Calu3 (cell line): ENCODE results near the gene RCAN3. TPM values are rescaled to one million over a fixed set of nuclear protein-coding genes. Genes with fewer than 3 reads are reported as not detected.

Source experiments
- BruUV-seq: library from RNA; stranded (reverse); fragments of 400-500 nt; replicated peaks from 2 replicates; lab custom pipeline; 2021; lab: Mats Ljungman, UMichigan
- CTCF ChIA-PET: fragments of 300-600 bp; sonication (Branson Sonifier 250); formaldehyde crosslinking; loops from one replicate; lab custom pipeline; 2022; ENCODE audit warnings: antibody characterized with exemption; lab: Charles Lee
- DNase-seq: peaks from one replicate; pipeline ENCODE4 v3.0.0; 2022
- H3K27ac Mint-ChIP-seq: one replicate; pipeline ENCODE4 v1.8.0; 2022; ENCODE audit warnings: mixed read lengths; ENCODE audit not compliant: unreplicated experiment
- H3K27me3 Mint-ChIP-seq: one replicate; pipeline ENCODE4 v1.8.0; 2022; ENCODE audit warnings: mixed read lengths; ENCODE audit not compliant: unreplicated experiment
- H3K36me3 Mint-ChIP-seq: one replicate; pipeline ENCODE4 v1.8.0; 2022; ENCODE audit warnings: mild to moderate bottlenecking, moderate library complexity, mixed read lengths; ENCODE audit not compliant: insufficient read depth, unreplicated experiment
- H3K4me1 Mint-ChIP-seq: one replicate; pipeline ENCODE4 v1.8.0; 2022; ENCODE audit warnings: mild to moderate bottlenecking, low read depth, mixed read lengths; ENCODE audit not compliant: unreplicated experiment
- H3K4me3 Mint-ChIP-seq: one replicate; pipeline ENCODE4 v1.8.0; 2022; ENCODE audit warnings: mild to moderate bottlenecking, low read depth, moderate library complexity, mixed read lengths; ENCODE audit not compliant: unreplicated experiment
- H3K9me3 Mint-ChIP-seq: one replicate; pipeline ENCODE4 v1.8.0; 2022; ENCODE audit warnings: low read depth, mixed read lengths; ENCODE audit not compliant: unreplicated experiment
- intact Hi-C: fragments of 100-400 bp; cut with micrococcal nuclease; formaldehyde crosslinking; loops from one replicate; pipeline ENCODE4 v1.10.0; 2022; ENCODE audit not compliant: unreplicated experiment
- total RNA-seq: library from RNA; stranded (reverse); gene quantifications from 2 replicates; pipeline ENCODE4 v1.2.3, GENCODE V29; 2022
- TF ChIP-seq, protein P1 (sequence below): fragments of 200-600 bp; IDR thresholded peaks from one replicate; pipeline ENCODE4 v1.8.0; 2022; ENCODE audit warnings: antibody characterized with exemption; ENCODE audit not compliant: unreplicated experiment

The RCAN3 gene
- total RNA-seq, 1 experiment from 2014 or later = 15.3 TPM

DNA sequence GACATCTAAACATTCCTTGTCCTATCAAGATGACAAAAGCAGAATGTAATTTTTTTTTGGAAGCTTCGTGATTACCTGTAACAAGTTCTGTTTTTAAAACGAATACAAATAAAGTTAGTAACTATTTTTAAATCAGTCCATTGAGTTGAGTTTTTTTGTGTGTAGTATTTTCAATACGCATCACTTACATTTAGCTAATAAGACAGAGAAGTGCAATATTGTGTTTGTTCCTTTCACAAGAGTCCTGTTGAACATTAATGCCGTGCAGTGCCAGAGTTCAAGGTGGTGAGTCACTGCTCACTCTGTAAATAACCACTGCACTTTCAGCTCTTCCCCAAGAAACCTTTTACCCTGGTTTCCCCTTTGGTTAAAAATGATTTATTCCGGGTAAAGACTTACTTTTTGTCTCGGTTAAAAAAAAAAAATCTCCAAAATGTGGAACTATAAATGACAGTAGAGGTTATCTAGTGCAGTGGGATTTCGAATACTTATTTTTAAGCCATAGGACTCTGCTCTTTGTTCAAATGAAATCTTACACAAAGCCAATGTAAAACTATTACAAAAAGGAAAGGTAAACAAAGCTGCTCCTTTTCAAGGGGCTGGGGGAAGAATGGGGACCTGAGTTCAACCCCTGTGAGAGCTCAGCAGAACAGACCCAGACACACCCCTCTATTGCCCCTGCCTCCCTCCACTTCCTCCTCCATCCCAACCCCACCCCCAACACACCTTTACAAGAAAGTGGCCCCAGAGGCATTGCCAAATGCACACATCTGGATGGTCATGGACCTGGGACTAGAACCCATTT is 38.5 kb downstream of the RCAN3 start:
- no peaks in the 10 kb centered on the region for H3K27me3 Mint-ChIP-seq
- H3K4me3 Mint-ChIP-seq = peak overlapping the region; percentile 40
- intact Hi-C loops = loop anchor here (5.0 to 10.0 kb wide), 2 partner anchors 54 to 96 kb away; no protein-coding TSS in a partner anchor
- H3K27ac Mint-ChIP-seq = peak overlapping the region; percentile 84
- H3K36me3 Mint-ChIP-seq = peaks cover 28% of the 10 kb centered on the region
- no TSS peak for BruUV-seq
- TF ChIP-seq, protein P1, sequence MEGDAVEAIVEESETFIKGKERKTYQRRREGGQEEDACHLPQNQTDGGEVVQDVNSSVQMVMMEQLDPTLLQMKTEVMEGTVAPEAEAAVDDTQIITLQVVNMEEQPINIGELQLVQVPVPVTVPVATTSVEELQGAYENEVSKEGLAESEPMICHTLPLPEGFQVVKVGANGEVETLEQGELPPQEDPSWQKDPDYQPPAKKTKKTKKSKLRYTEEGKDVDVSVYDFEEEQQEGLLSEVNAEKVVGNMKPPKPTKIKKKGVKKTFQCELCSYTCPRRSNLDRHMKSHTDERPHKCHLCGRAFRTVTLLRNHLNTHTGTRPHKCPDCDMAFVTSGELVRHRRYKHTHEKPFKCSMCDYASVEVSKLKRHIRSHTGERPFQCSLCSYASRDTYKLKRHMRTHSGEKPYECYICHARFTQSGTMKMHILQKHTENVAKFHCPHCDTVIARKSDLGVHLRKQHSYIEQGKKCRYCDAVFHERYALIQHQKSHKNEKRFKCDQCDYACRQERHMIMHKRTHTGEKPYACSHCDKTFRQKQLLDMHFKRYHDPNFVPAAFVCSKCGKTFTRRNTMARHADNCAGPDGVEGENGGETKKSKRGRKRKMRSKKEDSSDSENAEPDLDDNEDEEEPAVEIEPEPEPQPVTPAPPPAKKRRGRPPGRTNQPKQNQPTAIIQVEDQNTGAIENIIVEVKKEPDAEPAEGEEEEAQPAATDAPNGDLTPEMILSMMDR = no peak
- CTCF ChIA-PET = interaction anchor here (0.6 to 2.0 kb wide), 14 partner anchors 10 to 391 kb away, joined by 3 to 18 read pairs (median 3); partner anchors contain the start of gene NCMAP
- DNase-seq = peak; percentile 57
- no peaks in the 10 kb centered on the region for H3K9me3 Mint-ChIP-seq
- peaks cover 54% of the 10 kb centered on the region for H3K4me1 Mint-ChIP-seq

DNA sequence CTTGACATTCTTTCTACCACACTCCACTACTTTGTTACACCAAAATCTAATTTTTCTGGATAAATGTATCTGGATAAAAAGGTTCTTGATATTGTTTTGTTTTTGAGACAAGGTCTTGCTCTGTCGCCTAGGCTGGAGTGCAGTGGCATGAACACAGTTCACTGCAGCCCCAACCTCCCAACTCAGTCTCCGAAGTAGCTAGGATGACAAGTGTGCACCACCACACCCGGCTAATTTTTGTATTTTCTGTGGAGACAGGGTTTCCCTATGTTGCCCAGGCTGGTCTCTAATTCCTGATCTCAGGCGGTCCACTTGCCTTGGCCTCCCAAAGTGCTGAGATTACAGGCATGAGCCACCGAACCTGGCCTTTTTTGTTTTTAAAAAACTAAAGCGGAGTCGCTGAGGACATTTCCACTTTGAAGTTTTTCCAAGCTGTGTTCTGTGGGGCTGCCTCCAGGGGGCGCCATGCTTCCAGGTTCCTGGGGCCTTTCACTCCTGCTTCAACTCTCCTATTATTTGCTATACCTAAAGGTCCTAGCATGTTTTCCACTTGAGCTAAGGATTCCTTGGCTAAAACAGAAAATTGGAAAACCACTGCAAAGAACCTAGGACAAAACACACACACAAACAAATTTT is 39.2 kb downstream of the RCAN3 start:
- TF ChIP-seq, protein P1 = peak; percentile 77
- CTCF ChIA-PET = interaction anchor here (0.6 to 2.0 kb wide), 11 partner anchors 11 to 391 kb away, joined by 3 to 18 read pairs (median 4); partner anchors contain the start of gene NCMAP
- Mint-ChIP-seq H3K4me3 (peak overlapping the region; percentile 40), H3K27ac (peak overlapping the region; percentile 84), H3K4me1 (peaks cover 50% of the 10 kb centered on the region), H3K9me3 (no peaks in the 10 kb centered on the region), H3K27me3 (no peaks in the 10 kb centered on the region), H3K36me3 (peaks cover 24% of the 10 kb centered on the region)
- no TSS peak for BruUV-seq
- intact Hi-C loops = loop anchor here (5.0 to 10.0 kb wide), 2 partner anchors 53 to 95 kb away; no protein-coding TSS in a partner anchor
- DNase-seq = peak; percentile 51

DNA sequence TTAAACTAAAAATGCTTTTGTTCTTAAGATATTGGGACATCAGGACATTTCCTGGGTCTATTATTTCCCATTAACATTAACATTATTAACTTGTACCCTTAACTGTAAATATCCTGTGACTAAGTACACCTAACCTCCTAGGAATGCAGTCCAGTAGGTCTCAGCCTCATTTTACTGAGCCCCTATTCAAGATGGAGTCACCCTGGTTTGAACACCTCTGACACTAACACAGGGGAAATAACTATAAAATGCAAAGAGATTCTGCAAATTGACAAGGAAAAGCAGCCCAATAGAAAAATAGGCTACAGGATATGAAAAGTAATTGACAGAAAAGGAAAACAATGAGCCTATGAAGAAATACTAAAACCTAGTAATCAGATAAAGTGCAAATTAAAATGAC is 41.6 kb downstream of the RCAN3 start:
- Mint-ChIP-seq H3K4me1 (peaks cover 48% of the 10 kb centered on the region), H3K27ac (peak overlapping the region; percentile 77), H3K4me3 (no peak overlapping the region), H3K9me3 (no peaks in the 10 kb centered on the region), H3K36me3 (peaks cover 19% of the 10 kb centered on the region), H3K27me3 (no peaks in the 10 kb centered on the region)
- TF ChIP-seq, protein P1 = no peak
- CTCF ChIA-PET = no interaction called here
- BruUV-seq = no TSS peak
- no peak for DNase-seq
- intact Hi-C loops = loop anchor here (5.0 to 10.0 kb wide), 2 partner anchors 51 to 93 kb away; no protein-coding TSS in a partner anchor

DNA sequence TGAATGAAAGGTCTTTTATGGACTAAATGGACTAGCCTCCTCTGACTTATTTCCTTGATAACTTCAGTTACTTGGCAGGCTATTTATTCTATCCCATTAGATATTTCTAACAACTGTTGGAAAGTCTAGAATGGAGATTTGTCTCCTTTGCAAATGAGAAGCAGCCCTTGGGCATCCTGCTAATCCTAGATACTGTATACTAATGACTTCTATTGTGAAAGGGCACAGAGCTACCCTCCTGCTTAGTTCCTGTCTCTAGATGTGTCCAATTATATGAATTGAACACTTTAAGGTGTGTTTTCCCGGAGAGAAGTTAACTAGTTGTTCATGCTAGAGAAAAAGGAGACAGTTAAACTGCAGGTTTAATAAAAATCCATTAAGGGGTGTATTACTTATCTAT is 43.0 kb downstream of the RCAN3 start:
- BruUV-seq = no TSS peak
- TF ChIP-seq, protein P1 = no peak
- H3K4me1 Mint-ChIP-seq = peaks cover 37% of the 10 kb centered on the region
- H3K27ac Mint-ChIP-seq = peak overlapping the region; percentile 83
- CTCF ChIA-PET = interaction anchor here (0.6 to 1.3 kb wide), 3 partner anchors 12 to 24 kb away, joined by 3 to 6 read pairs (median 3); no protein-coding TSS in a partner anchor
- no peak for DNase-seq
- no peaks in the 10 kb centered on the region for H3K27me3 Mint-ChIP-seq
- H3K36me3 Mint-ChIP-seq = peaks cover 18% of the 10 kb centered on the region
- no peak overlapping the region for H3K4me3 Mint-ChIP-seq
- H3K9me3 Mint-ChIP-seq = no peaks in the 10 kb centered on the region
- intact Hi-C loops = loop anchor here (10.0 kb wide), 1 partner anchor 49 kb away; no protein-coding TSS in a partner anchor
